GM21723 (cell line): ENCODE results near the gene POU2AF2.

Experiments
- ATAC-seq: cut with Tn5 transposase; IDR thresholded peaks from one replicate; pipeline ENCODE4 v1.9.1; 2021; ENCODE audit warnings: mild to moderate bottlenecking, moderate library complexity; ENCODE audit not compliant: unreplicated experiment

Gene POU2AF2

GRCh38 chr11:111327908-111328624 lies 82.5 kb downstream of the POU2AF2 start:
- ATAC-seq = no peak

- ATAC-seq = no peak
Measured at GRCh38 chr11:111329306-111330204, 84.0 kb downstream of the POU2AF2 start.

- no peak for ATAC-seq
Measured at GRCh38 chr11:111330234-111330893, 84.8 kb downstream of the POU2AF2 start.

- ATAC-seq = no peak
Measured at GRCh38 chr11:111331711-111332479, 86.4 kb downstream of the POU2AF2 start.

- no peak for ATAC-seq
Measured at GRCh38 chr11:111334532-111335502, 89.3 kb downstream of the POU2AF2 start.

GRCh38 chr11:111335549-111335948 lies 90.0 kb downstream of the POU2AF2 start:
- no peak for ATAC-seq
